OCI-LY7 (cell line): ENCODE measurements around the gene MAIP1.

Source experiments
- CTCF ChIP-seq: fragments of 200-600 bp; sonication (generic); conservative IDR thresholded peaks from 2 replicates; pipeline ENCODE4 v1.5.1; 2014; ENCODE audit warnings: mild to moderate bottlenecking, antibody characterized with exemption, low read length, moderate library complexity, mixed read lengths
- EZH2phosphoT487 ChIP-seq: fragments of 200-600 bp; sonication (generic); IDR thresholded peaks from 2 replicates; pipeline ENCODE4 v1.6.1; 2018; ENCODE audit warnings: low read depth, borderline replicate concordance, mild to moderate bottlenecking, mixed run types, antibody characterized with exemption, low read length, moderate library complexity, mixed read lengths

- TF ChIP-seq CTCF (no peak), EZH2phosphoT487 (no peak)
Observed at GRCh38 chr2:200000444-200001163, 45.2 kb downstream of the MAIP1 start.
